CD4-positive, alpha-beta memory T cell (primary cell): ENCODE results near the gene SRR. TPM values are rescaled to one million over a fixed set of nuclear protein-coding genes. Genes with fewer than 3 reads are reported as not detected.

Experiments
- polyA plus RNA-seq, 2 donors: library from polyadenylated mRNA; unstranded; fragments of 300-500 nt; fragmentation: Illumina TruSeq; gene quantifications; one replicate each; pipeline ENCODE4 v1.2.3, GENCODE V29; 2021
- total RNA-seq, 2 experiments: library from RNA; stranded (reverse); gene quantifications; one replicate each; pipeline ENCODE4 v1.2.3, GENCODE V29; 2021

SRR gene
- total and polyA plus RNA-seq, 4 experiments from 2014 or later: 5.6 to 13.1 (median 6.8) TPM

Other genes starting within 250 kb of the SRR start
- 1 to 10 TPM; 4.9 to 5.2 TPM for gene HIC1, start 248.8 kb upstream of the SRR start, total RNA-seq
- 1 to 10 TPM in 1 of 2 donors, under 1 TPM in 1; 0.39 to 1.6 TPM for gene HIC1, start 248.8 kb upstream of the SRR start, polyA plus RNA-seq
- 10 to 100 TPM; 51.1 to 58.5 TPM for gene SMG6, start 165 bp upstream of the SRR start, total RNA-seq
- 10 to 100 TPM in 1 of 2 donors, 1 to 10 TPM in 1; 3.8 to 10.2 TPM for gene SMG6, start 165 bp upstream of the SRR start, polyA plus RNA-seq
- 10 to 100 TPM; 22.6 to 31.7 TPM for gene TSR1, start 32.5 kb downstream of the SRR start, total RNA-seq
- 10 to 100 TPM; 14.3 to 22.2 TPM for gene TSR1, start 32.5 kb downstream of the SRR start, polyA plus RNA-seq
- 100 to 1,000 TPM; 133 to 137 TPM for gene SGSM2, start 33.6 kb downstream of the SRR start, total RNA-seq
- 10 to 100 TPM in 1 of 2 donors, 1 to 10 TPM in 1; 6.2 to 15.8 TPM for gene SGSM2, start 33.6 kb downstream of the SRR start, polyA plus RNA-seq
- gene MNT, start 97.1 kb downstream of the SRR start, total RNA-seq: 10 to 100 TPM; 45.0 to 50.7 TPM
- gene MNT, start 97.1 kb downstream of the SRR start, polyA plus RNA-seq: 1 to 10 TPM in 1 of 2 donors, under 1 TPM in 1; 0.29 to 1.4 TPM
- gene METTL16, start 207.9 kb downstream of the SRR start, total RNA-seq: 10 to 100 TPM; 50.1 to 51.8 TPM
- 10 to 100 TPM in 1 of 2 donors, 1 to 10 TPM in 1; 7.5 to 28.9 TPM for gene METTL16, start 207.9 kb downstream of the SRR start, polyA plus RNA-seq